ENCODE data around the gene TRIM65.
"Not testable (repeated sequence)": the region's sequence is repeated elsewhere in the genome, so short reads cannot be mapped to it uniquely, and the experiment has no call there.

The TRIM65 gene

GRCh38 chr17:75875182-75875939, 21.4 kb downstream of the TRIM65 start:
- no peak for DNase-seq

DNA sequence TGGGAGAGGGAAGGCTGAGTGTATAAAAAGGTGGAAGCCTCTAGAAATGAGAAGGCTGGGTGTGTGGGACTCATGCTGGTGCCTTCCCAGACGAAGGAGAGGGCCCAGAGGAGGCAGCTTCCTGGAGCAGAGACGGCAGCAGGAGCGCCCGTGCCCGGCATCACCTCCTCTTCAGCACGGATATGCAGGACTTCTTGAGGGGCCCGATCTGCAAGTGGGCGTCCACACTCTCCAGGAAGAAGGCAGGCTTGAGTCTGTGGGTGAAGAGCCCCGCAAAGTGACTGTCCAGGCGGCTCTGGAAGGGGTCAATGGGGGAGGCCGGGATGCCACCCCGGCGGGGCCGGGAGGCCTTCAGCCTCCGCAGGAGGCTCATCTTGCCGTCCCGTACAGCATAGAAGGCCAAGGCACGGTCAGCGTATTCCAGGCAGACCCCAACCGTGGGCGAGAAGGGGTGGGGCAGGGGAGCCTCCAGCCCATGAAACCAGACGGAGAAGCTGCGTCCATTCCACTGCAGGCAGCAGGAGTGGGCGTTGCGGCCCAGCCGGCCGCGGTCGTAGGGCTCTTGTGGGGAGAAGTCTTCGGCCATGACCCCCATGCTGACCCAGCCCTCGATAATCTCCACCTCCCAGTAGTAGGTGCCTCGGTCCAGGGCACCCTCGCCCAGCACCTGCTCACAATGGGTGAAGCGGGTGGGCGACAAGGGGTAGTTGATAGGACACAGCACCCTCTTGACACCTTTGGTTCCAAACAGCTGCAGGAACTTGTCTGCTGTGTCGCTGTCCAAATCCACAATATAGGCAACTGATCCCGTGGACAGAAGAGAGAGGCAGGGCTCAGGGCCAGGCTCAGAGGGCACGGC, 22.2 kb downstream of the TRIM65 start:
- no peak for DNase-seq

DNA sequence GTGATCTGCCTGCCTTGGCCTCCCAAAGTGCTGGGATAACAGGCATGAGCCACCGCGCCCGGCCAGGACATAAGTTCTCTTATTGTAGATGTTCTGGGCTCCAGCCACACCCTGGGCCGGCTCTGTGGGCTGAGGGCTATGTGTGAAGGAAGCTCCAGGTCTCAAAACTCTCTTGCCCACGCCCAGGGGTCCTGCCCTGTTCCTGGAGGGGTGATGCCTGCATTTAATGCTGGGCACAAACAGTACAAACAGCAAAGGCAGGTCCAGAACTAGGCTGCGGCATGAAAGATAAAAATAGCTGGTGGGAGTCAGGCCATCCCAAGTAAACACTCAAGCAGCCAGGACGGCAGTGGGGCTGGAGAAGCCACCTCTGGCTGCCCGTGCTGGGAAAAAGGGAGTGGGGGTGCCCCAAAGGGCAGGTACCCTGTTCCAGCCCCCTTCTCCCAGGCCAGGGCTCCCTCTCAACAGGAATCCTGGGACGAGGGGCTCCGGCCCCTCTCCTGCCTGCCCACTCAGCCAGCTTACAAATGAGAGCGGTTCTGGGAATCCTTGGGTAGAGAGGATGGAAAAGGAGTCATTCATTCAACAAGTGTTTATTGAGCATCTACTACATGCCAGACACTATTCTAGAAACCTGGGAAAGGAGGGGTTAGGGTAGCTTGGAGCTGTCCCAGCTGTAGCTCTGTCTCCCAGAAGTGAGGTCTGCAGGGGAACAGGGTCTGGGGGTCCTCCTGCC, 23.0 kb downstream of the TRIM65 start:
- no peak for DNase-seq

GRCh38 chr17:75872434-75873351, 24.1 kb downstream of the TRIM65 start:
- no peak for DNase-seq

DNA sequence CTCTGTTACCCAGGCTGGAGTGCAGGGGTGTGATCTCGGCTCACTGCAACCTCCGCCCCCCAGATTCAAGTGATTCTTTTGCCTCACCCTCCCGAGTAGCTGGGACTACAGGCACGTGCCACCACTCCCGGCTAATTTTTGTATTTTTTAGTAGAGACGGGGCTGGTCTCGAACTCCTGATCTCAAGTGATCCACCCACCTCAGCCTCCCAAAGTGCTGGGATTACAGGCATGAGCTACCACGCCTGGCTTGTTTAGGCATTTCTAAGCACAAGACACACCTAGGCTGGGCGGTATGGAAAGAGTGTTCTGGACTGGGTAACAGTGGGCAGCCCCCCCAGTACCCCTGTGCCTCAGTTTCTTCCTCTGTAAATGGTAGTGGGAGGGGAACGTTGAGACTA, 26.5 kb downstream of the TRIM65 start:
- DNase-seq = not testable (repeated sequence)

- DNase-seq = no peak
These were observed 27.2 kb downstream of the TRIM65 start for GRCh38 chr17:75869282-75870141.

GRCh38 chr17:75868730-75869281, 27.9 kb downstream of the TRIM65 start:
- not testable (repeated sequence) for DNase-seq

GRCh38 chr17:75865404-75866188, 31.2 kb downstream of the TRIM65 start:
- DNase-seq = not testable (repeated sequence)

- not testable (repeated sequence) for DNase-seq
These were observed 31.9 kb downstream of the TRIM65 start for GRCh38 chr17:75864887-75865286.

- DNase-seq = no peak
These were observed 32.3 kb downstream of the TRIM65 start for GRCh38 chr17:75864448-75864871.

DNA sequence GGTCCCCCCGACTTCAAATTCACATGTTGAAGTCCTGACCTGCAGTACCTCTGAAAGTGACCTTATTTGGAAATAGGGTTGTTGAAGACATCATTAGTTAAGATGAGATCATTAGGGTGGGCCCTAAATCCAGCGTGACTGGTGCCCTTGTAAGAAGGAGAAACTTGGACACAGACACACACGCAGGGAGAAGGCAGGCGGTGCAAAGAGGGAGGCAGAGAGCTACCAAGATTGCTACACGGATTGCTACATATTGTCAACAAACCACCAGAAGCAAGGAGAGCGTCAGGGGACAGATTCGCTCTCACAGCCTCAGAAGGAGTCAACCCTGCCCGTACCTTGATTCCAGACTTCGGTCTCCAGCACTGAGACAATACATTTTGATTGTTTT, 34.8 kb downstream of the TRIM65 start:
- no peak for DNase-seq

DNA sequence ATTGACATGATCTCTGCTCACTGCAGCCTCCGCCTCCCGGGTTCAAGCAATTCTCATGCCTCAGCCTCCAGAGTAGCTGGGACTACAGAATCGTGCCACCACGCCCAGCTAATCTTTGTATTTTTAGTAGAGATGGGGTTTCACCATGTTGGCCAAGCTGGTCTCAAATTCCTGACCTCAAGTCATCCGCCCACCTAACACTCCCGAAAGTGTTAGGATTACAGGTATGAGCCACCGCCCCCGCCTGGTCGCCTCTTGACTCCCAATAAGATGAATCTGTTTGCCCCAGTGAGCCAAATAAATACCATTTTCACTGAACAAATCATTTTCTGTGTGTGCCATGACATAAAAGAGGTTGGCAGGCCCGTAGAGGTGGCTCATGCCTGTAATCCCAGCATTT, 37.4 kb downstream of the TRIM65 start:
- not testable (repeated sequence) for DNase-seq

DNA sequence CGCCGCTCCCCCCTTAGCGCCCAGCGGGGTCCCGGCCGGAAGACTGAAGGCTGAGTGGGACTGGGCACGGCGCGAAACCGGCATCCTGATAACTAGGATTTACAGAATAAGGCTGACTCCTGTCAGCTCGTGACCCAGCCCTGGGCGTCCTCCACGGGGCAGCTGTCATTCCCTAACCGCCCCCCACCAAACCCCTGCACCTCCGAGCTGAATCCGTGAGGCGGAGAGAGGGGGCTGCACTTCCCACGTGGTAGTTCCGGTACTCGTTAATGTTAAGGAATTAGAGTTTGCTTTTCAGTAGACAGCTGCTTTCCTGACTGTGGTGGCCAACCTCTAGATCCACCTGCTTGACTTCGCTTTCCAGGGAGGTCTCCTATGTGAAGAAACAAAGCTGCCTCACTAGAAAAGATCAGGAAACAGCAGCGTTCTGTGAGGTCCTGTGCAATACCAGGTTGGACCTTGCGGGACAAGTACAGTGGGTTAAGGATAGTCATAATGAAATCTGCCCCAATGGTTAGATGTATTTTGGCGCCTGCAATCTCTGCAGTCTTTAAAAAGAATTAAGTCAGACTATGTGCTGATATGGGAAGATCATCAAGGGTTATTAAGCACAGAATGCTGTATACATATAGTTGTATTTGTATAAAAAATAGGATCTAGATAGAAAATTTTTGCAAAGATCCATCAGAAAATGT, 40.5 kb downstream of the TRIM65 start:
- DNase-seq = peak in 1 of 2 experiments; percentile 85

DNA sequence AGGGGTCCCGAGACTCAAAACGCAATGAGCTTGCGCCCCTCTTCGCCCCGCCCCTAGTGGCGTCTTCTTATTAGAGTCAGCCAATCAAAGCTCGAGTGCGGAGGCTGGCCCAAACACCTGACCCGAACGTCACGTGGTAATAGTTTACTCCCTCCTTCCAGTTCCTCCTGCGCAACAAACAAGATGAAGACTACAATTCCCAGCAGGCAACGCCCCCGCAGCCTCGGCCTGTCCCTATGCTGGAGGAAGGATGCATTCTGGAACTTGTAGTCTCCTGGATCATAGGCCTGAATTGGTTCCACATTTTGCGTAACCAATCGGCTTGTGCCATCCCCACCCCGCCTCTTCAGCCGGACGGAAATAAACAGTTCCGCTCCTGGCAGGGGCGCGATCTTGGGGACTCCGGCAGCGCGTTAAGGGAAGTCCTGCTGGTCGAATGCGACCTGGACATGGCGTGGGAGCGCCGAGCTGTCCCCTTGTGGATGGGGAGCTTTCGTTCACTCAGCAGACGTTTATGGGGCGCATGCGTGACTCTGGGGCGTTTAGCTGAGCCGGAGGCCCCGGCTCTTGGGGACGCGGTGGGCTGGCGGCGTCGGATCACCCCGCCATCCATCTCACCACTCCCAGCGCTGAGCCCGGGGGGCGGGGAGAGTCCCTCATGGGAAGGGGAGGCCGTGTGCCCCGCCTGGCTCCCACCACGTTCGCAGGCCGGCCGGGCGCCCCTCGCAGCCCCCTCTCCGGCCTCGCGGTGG, 41.3 kb downstream of the TRIM65 start, which contains the start of gene WBP2:
Gene WBP2 (minus strand): TSS at position 26 of the 752 bp plus-strand sequence. CDS start 38 bp downstream, outside the sequence.
- peak; percentile 100 for DNase-seq

- no peak for DNase-seq
These were observed 41.9 kb downstream of the TRIM65 start for GRCh38 chr17:75854881-75855309.

DNA sequence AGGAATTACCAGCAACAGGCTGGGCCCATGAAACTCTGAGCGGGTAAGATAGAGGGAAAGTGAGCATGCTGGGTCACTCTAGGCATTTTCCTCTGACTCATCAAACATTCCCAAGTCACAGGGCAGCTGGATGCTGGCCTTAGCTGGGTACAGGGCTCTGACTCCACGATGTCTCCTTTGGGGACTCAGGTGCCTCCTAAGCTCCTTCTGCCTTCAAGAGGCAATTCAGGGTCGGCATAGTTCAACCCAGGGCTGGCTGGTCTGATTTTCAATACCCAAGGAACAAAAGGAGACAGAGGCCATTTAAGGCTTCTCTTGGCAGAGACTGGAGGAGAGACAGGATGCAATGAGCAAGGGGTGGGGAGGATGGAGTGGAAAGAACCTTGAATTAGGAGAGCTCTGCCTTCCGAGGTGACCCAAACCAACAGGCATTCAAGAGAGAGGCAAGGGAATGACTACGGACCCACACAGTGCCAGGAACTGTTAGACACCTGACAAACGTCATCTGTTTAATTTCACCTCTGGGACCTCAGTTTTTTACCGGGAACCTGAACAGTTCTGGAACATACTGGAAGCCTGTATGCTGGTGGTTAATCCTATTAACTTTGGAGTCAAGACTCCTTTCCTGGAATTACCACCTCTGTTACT, 42.5 kb downstream of the TRIM65 start:
- DNase-seq = peak in 1 of 2 experiments; percentile 51

GRCh38 chr17:75853433-75853832, 43.3 kb downstream of the TRIM65 start:
- no peak for DNase-seq

- DNase-seq = not testable (repeated sequence)
These were observed 45.1 kb downstream of the TRIM65 start for GRCh38 chr17:75851693-75851991.

Measured in NCI-H524 (cell line).